Stimulated activated naive CD4-positive, alpha-beta T cell treated with Interleukin-2 at 50 U/mL for 16 hours (primary cell): ENCODE data around the gene OR7G2.

ENCODE experiments used
- DNase-seq: peaks from one replicate; lab custom pipeline; 2025; lab: John Stamatoyannopoulos, UW

OR7G2 gene

GRCh38 chr19:9107375-9107774, at the start of gene OR7G2:
TSS of gene OR7G2 (minus strand) at chr19:9107475. CDS start at chr19:9103243, 4,232 bp downstream.
- DNase-seq: no peak

DNA sequence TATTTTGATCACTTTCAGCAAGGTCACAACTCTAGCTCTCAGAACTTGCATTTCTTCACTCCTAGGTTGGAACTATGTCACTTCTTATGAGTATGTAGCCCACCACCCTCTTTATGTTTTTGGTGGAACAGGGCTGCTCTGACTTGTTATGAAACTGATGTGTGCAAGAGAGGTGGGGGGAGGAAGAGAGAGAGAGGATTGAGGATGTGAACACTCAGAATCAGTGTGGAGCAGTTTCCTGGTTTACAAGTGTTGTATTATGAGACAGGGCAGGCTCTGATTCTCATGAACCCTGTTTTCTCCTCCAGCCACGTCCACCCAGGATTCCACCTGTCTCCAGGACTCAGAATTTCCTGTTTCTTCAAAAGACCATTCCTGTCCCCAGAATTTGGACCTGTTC, 49.0 kb upstream of the OR7G2 start:
- DNase-seq: no peak

DNA sequence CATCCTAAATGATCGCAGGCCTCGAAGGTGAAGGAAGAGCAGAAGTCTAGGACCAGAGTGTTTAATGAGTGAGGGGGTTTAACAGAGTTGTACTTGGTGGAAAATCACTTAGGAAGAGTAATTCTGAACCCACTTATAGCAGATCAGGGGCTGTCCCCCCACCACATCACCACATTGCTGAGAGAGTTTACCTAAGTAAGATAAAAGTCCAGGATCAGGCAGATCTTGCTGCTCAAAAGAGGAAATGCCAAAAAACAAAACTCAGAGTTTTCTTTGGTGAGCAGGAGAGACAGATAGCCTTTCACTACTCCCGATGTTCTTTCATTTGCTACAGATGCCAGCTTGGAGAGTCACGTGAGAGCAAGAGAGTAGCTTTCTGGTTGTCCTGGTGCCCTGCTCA, 48.3 kb upstream of the OR7G2 start:
- DNase-seq: no peak

DNA sequence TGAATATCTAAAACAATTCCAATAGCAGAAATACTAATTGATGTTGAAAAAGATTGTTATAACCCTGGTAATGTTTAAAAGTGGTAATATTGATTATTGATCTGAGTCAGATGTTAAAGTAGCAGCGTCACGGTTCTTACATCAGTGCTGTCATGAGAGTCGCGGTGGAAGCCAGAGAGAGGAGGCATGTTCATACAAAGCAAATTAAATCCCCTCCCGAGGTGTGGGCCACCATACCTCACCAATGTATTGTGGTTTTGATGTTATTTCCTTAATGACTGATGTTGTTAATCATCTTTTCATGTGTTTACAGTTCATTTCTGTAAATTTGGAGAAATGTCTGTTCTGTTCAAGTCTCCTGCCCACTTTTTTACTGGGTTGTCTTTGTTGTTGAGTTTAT, 44.1 kb upstream of the OR7G2 start:
- DNase-seq: no peak

GRCh38 chr19:9150650-9151049, 43.4 kb upstream of the OR7G2 start:
- DNase-seq: no peak

DNA sequence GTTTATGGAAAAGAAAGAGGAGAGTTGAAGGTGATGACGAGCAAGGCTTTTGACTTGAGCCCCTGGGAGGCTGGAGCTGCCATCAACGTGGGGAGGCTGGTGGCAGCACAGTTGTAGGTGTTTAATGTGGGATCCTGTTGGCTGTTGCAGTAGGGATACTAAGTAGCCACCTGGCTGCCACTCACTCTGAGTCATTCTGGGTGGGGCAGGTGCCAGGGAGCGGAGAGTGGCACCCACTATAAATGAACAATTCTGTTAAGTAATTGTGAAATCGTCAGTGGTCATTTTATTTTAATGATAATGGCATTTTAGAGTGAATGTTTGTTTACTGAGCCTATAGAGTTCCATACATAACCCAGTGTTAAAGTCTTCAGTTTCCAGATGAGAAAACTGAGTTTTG, 42.7 kb upstream of the OR7G2 start:
- no peak for DNase-seq

GRCh38 chr19:9148697-9149096, 41.4 kb upstream of the OR7G2 start:
- DNase-seq: no peak

DNA sequence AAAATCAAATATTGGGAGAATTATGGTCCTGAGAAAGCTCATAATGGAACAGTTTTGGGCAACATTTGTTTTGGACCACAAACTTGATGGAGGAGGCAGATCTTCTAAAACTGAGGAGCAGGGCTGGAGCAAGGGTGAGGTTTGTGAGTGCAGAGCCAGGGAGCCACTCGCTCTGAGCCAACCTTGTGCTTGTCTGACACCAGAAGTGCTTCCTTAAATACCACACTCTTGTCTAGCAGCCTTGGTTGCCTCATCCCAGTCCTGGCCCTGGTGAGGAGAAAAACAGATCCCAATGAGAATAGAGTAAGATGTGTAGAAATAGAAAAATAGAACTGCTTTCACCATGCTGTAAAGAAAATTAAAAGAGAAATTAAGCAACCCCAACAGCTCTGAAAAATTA, 39.6 kb upstream of the OR7G2 start:
- no peak for DNase-seq

- no peak for DNase-seq
Measured at GRCh38 chr19:9144920-9145319, 37.6 kb upstream of the OR7G2 start.

GRCh38 chr19:9140159-9140874, 33.0 kb upstream of the OR7G2 start, which contains the start of gene ZNF317:
TSS of gene ZNF317 (plus strand) at chr19:9140397. CDS start at chr19:9156017, 15,620 bp downstream.
- DNase-seq: peak; percentile 91

DNA sequence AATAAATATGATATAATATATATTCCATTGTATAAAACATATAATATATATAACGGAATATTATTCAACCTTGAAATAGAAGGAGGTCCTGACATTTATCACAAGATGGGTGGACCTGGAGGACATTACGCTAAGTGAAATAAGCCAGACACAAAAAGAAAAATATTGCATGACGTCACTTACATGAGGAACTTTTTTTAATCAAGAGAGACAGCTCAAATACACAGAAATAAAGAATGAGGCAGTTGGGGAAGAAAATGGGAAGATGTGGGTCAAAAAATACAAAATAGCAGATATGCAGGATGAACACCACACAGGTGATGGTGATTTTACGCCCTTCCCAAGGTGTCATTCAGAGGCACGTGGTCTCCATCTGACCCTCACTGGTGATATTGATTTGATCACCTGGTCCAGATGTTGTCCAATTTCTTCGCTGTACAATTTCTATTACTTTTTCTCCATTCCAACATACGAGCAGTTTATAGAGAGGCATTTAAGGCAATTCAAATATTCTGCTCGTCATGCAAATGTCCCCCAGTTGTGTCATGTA, 32.4 kb upstream of the OR7G2 start:
- no peak for DNase-seq

DNA sequence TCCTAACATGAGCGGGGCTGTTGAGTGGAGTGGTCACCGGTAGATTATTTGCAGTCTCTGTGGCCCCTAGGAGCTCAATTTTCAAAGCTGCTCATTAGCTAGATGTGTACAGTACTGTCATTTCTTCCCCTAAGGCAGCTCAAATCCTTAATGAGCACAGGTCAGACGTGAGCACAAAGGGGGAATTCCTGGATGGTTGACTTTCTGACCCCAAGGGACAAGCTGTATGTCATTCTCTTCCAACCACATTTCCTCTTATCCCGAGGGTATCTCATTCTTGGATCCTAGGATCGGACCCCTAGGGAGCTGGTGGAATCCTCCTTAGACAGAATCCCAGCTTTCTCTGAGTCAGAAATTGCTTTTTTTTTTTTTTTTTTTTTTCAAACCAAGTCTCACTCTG, 25.1 kb upstream of the OR7G2 start:
- DNase-seq: no peak

DNA sequence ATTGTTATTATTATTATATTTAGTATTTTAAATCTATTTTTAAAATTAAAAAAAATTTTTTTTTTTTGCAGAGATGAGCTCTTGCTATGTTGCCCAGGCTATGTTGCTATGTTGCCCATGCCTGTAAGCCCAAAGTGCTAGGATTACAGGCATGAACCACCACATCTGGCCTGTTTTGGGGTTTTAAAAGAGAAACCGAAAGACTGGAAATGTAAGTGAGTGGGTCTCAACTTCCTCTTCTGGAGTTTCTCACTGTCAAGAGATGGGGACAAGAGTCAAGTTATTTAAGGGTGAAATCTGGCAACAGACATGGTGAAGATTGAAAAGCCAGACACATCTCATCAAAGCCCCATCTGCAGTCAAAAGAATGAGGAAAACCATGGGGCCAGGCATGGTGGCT, 23.7 kb upstream of the OR7G2 start:
- no peak for DNase-seq

DNA sequence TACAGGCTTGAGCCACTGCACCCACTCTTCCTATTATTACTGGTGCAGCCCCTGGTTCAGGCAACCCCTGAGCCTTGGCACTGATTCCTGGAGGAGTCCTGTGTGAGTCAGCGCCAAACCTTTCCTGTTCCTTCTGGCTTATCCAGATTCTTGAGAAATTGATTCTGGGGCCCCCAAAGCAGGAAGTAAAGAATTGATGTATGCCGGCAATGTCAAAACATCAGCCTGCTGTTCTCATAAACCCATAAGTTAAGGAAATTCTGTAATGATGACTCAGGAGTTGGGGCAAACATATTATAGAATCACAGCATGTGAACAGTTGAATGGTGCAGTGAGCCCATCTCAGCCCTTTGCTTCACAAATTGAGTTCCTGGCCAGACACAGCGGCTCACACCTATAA, 20.9 kb upstream of the OR7G2 start:
- DNase-seq: no peak

DNA sequence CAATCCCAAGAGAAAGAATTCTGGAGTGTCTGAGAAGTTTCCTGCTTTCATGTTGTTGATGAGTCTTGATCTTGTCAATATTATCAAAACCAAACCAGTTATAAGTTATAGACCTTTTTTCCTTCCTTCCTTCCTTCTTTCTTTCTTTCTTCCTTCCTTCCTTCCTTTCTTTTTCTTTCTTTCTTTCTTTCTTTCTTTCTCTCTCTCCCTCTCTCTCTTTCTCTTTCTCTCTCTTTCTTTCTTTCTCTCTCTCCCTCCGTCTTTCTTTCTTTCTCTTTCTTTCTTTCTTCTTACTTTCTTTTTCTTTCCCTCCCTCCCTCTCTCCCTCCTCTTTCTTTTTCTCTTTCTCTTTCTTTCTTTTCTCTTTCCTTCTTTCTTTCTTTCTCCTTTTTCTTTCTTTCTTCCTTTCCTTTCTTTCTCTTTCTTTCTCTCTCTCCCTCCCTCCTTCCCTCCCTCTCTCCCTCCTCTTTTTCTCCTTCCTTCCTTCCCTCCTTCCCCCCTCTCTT, 19.7 kb upstream of the OR7G2 start, which contains the start of gene OR7G3:
Gene OR7G3 (minus strand): TSS at position 51 of the 506 bp plus-strand sequence. CDS start 0 bp downstream, at position 51.
- DNase-seq: no peak

GRCh38 chr19:9116547-9116946, 9.3 kb upstream of the OR7G2 start:
- no peak for DNase-seq

DNA sequence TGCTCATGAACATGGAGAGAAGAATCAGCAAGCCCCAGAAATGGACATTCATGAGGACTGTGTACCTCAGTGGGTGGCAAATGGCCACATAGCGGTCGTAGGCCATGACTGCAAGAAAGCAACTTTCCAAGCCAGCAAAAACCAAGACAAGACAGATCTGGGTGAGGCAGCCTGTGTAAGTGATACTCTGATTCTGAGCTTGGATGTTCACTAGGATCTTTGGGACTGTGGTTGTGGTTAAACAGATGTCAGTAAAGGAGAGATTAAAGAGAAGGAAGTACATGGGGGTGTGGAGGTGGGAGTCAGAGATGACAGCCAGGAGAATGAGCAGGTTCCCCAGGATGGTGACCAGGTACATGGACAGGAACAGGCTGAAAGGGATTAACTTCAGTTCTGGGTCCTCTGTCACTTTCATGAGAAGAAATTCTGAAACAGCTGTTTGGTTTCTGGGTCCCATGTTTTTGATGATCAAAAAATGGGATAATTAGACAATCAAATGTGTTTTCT, 8.1 kb upstream of the OR7G2 start, which contains the start of gene OR7G1:
Gene OR7G1 (minus strand): TSS at position 457 of the 507 bp plus-strand sequence. CDS start 0 bp downstream, at position 457.
- no peak for DNase-seq

DNA sequence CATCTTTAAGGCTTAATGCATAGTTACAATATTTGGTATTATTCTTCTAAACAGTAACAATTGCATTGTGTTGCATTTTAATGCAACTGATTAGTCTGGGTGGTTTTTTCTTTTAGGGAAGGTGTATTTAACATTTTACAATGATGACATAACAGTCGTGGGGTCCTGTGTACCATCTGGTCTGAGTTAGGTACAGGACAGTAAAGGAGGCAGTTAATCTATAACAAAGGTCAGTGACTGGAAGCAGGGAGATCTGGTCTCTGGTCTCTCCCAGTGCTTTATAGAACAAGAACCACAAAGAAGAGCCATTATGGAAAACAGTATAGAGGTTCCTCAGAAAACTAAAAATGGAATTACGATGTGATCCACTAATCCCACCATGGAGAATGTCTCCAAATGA, 2.7 kb upstream of the OR7G2 start:
- DNase-seq: no peak

GRCh38 chr19:9086761-9087160, 20.5 kb downstream of the OR7G2 start, which contains the start of gene OR1M1:
TSS of gene OR1M1 (plus strand) at chr19:9087061. CDS start at chr19:9093245, 6,184 bp downstream.
- DNase-seq: no peak

- no peak for DNase-seq
Measured at GRCh38 chr19:9078651-9079050, 28.6 kb downstream of the OR7G2 start.

- DNase-seq: no peak
Measured at GRCh38 chr19:9076901-9077300, 30.4 kb downstream of the OR7G2 start.

DNA sequence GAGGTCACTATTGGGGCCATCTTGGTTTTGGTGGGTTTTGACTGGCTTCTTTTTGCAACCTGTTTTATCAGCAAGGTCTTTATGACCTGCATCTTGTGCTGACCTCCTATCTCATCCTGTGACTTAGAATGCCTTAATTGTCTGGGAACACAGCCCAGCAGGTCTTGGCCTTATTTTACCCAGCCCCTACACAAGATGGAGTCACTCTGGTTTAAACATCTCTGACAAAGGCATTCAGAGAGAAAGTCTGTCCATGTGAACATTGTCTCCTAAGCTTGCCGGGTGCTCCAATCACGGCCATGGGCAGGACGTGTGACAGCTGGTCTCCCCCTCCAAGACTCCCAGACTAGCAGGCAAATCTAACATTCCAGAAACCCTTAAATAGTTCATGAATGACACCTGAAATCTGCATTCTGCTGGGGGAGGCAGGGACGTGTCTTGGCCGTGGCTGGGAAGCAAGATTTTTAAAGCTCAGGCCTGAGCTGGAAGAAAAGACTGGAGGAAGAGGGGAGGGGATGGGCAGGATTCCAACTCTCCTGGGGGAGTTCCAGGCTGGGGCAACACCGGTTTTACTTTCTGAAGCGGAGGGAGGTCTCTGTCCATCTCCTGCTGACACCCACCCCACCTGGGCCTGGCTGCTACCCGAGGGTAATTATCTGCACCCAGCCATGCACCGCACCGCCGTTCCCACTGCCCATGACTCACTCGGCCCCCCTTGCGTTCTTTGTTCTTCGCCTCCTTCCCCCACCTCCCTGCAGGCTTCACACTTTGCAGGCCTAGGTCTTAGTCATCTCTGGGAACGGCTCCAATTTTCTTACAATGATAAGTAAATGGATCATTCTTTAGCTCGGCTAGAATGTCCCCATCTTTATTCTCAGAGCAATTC, 32.0 kb downstream of the OR7G2 start:
- no peak for DNase-seq
